K562 (cell line): Measurements from ENCODE around the gene OAT. TPM values are rescaled to one million over a fixed set of nuclear protein-coding genes. Genes with fewer than 3 reads are reported as not detected.
A peak's percentile ranks its signal among the peaks of the same experiment; 100 is the strongest.

Source experiments
- ATAC-seq: fragments of 200-7000 bp; cut with Tn5 transposase; 3 replicates; pipeline ENCODE4 v1.9.1; 2020; ENCODE audit warnings: moderate library complexity
- BruUV-seq: library from RNA; stranded (reverse); fragments of 400-500 nt; replicated peaks from 2 replicates; lab custom pipeline; 2021; lab: Mats Ljungman, UMichigan
- CTCF ChIA-PET: fragments of 300-600 bp; formaldehyde crosslinking; extraction: SDS; loops from one replicate; lab custom pipeline; 2021; ENCODE audit warnings: low intra/inter-chr PET ratio; lab: Yijun Ruan, JAX
- POLR2A ChIA-PET: fragments of 300-600, 350-650 bp; sonication (Branson Sonifier 250); formaldehyde crosslinking; extraction: SDS; loops from one replicate; lab custom pipeline; 2021; ENCODE audit warnings: antibody characterized with exemption, inconsistent platforms; lab: Yijun Ruan, JAX
- DNase-seq, 4 experiments: peaks; one replicate each; pipeline versions ENCODE4 v3.0.0 to v3.0.0-alpha.2; 2011 to 2018; ENCODE audit warnings: low spot score in 3 of 4, mixed read lengths in 3 of 4; ENCODE audit errors: extremely low read depth in 1 of 4
- FAIRE-seq: peaks from 2 replicates; lab custom pipeline; 2011; peaks lifted over from hg19 to GRCh38; lab: Jason Lieb, UNC
- H2AFZ ChIP-seq: 2 replicates; pipeline ENCODE4 v1.6.0; 2011; ENCODE audit warnings: low read depth, low read length, control low read depth, inconsistent platforms
- H3K27ac ChIP-seq: fragments of 200-600 bp; 3 replicates; pipeline ENCODE4 v1.8.0; 2011; ENCODE audit warnings: low read depth, mild to moderate bottlenecking, control low read depth, inconsistent platforms, low read length, moderate library complexity, mixed read lengths; ENCODE audit errors: extremely low read depth
- H3K27me3 ChIP-seq, 2 experiments: fragments of 300-600 bp in 1 of 2; 2 replicates in 1 of 2; 3 replicates in 1 of 2; pipeline versions ENCODE4 v1.6.0 to v1.8.0; 2011; ENCODE audit warnings: inconsistent platforms in 2 of 2, low read length in 2 of 2, mild to moderate bottlenecking in 1 of 2, mixed read lengths in 1 of 2, moderate library complexity in 1 of 2; ENCODE audit not compliant: control insufficient read depth in 2 of 2, insufficient read depth in 2 of 2
- H3K36me3 ChIP-seq: fragments of 300-600 bp; 3 replicates; pipeline ENCODE4 v1.8.0; 2011; ENCODE audit warnings: mild to moderate bottlenecking, low read length, inconsistent platforms; ENCODE audit not compliant: control insufficient read depth, insufficient read depth
- H3K4me1 ChIP-seq, 2 experiments: fragments of 200-600 bp in 1 of 2; replicated peaks in 1 of 2; 2 replicates in 1 of 2; 3 replicates in 1 of 2; pipeline versions ENCODE4 v1.5.1 to v1.8.0; 2011; ENCODE audit warnings: inconsistent platforms in 2 of 2, low read length in 2 of 2, mild to moderate bottlenecking in 1 of 2, mixed read lengths in 1 of 2, moderate library complexity in 1 of 2; ENCODE audit not compliant: control insufficient read depth in 2 of 2, insufficient read depth in 2 of 2
- H3K4me2 ChIP-seq: 2 replicates; pipeline ENCODE4 v1.6.1; 2011; ENCODE audit warnings: low read length, control low read depth, inconsistent platforms, mixed read lengths; ENCODE audit not compliant: insufficient read depth
- H3K4me3 ChIP-seq: fragments of 200-600 bp; sonication (generic), shearing (Covaris generic); 2 replicates; pipeline ENCODE4 v1.5.1; 2016; ENCODE audit warnings: control low read depth, inconsistent platforms
- H3K79me2 ChIP-seq: fragments of 200-600 bp; 3 replicates; pipeline ENCODE4 v1.8.0; 2011; ENCODE audit warnings: low read length, inconsistent platforms; ENCODE audit not compliant: control insufficient read depth, insufficient read depth
- H3K9ac ChIP-seq, 2 experiments: 2 replicates each; pipeline versions ENCODE4 v1.6.0 to v1.6.1; 2011; ENCODE audit warnings: low read depth in 2 of 2, low read length in 2 of 2, control low read depth in 1 of 2, inconsistent platforms in 1 of 2, mild to moderate bottlenecking in 1 of 2, mixed read lengths in 1 of 2; ENCODE audit not compliant: insufficient read depth in 1 of 2
- H3K9me1 ChIP-seq: one replicate; pipeline ENCODE4 v1.6.0; 2011; ENCODE audit warnings: inconsistent platforms, mild to moderate bottlenecking, low read length, moderate library complexity; ENCODE audit not compliant: control insufficient read depth, insufficient read depth
- H3K9me3 ChIP-seq: replicated peaks from 2 replicates; pipeline ENCODE4 v1.5.1; 2011; ENCODE audit warnings: low read depth, low read length, inconsistent platforms; ENCODE audit not compliant: control insufficient read depth, insufficient read depth
- H4K20me1 ChIP-seq: replicated peaks from 2 replicates; pipeline ENCODE4 v1.6.1; 2011; ENCODE audit warnings: low read length, inconsistent platforms, mixed read lengths; ENCODE audit not compliant: control insufficient read depth, insufficient read depth
- BRD4 ChIP-seq: fragments of 200-600 bp; sonication (generic); IDR thresholded peaks from 2 replicates; pipeline ENCODE4 v1.6.1; 2017; ENCODE audit warnings: inconsistent platforms
- GABPA ChIP-seq: fragments of 200-800 bp; sonication (Bioruptor generic); conservative IDR thresholded peaks from 2 replicates; pipeline ENCODE4 v1.6.1; 2016; ENCODE audit warnings: low read depth, missing genetic modification characterization, missing compliant biosample characterization
- TAF1 ChIP-seq: IDR thresholded peaks from 2 replicates; pipeline ENCODE4 v1.6.1; 2011; ENCODE audit warnings: mild to moderate bottlenecking, low read length, moderate library complexity; ENCODE audit not compliant: insufficient read depth, control insufficient read depth, severe bottlenecking; ENCODE audit errors: extremely low read depth
- ZBTB7A ChIP-seq: IDR thresholded peaks from 2 replicates; pipeline ENCODE4 v1.6.1; 2011; ENCODE audit warnings: low read depth, mild to moderate bottlenecking, low read length, moderate library complexity, borderline replicate concordance; ENCODE audit not compliant: control insufficient read depth
- ZNF124 ChIP-seq: sonication (generic); formaldehyde crosslinking; IDR thresholded peaks from 2 replicates; pipeline ENCODE4 v1.8.1; 2022; ENCODE audit warnings: missing genetic modification reagents
- ZSCAN29 ChIP-seq: fragments of 450-650 bp; IDR thresholded peaks from 2 replicates; pipeline ENCODE4 v1.6.1; 2017
- WGBS: fragments of 100-300 bp; shearing (Covaris generic); methylation state at CpG from one replicate; pipeline ENCODE4 v1.1.6; 2016; ENCODE audit warnings: low coverage, mixed read lengths; ENCODE audit not compliant: insufficient coverage; ENCODE audit errors: missing lambda C conversion rate; 5-methylcytosine and 5-hydroxymethylcytosine counted together
- in situ Hi-C: fragments of 300-500 bp; cut with MboI; formaldehyde crosslinking; loops from 4 replicates; pipeline ENCODE4 v1.15.0; 2018; ENCODE audit warnings: inconsistent platforms, mixed read lengths
- intact Hi-C: fragments of 100-400 bp; cut with micrococcal nuclease; formaldehyde crosslinking; loops from 2 replicates; pipeline ENCODE4 v1.14.2; 2022
- polyA plus RNA-seq, 8 experiments: library from polyadenylated mRNA; depleted of rRNA in 4 of 8; stranded (reverse) in 5 of 8; unstranded in 3 of 8; fragments of >200 nt; fragmentation: Nextera tagmentation in 2 of 8; fragmentation: Illumina TruSeq in 1 of 8; extraction: Ambion mirVana in 2 of 8; extraction: Trizol in 1 of 8; gene quantifications; 2 replicates each; pipeline versions ENCODE4 v1.2.1 to v1.2.3, GENCODE V29; 2011 to 2014; ENCODE audit warnings: inconsistent platforms in 1 of 8, missing spikeins in 1 of 8
- total RNA-seq, 7 experiments: library from RNA; depleted of rRNA in 6 of 7; stranded (reverse); fragments of >200 nt in 6 of 7; fragmentation: Illumina TruSeq in 2 of 7; extraction: Trizol in 2 of 7; gene quantifications; 2 replicates each; pipeline versions ENCODE4 v1.2.1 to v1.2.3, GENCODE V29; 2011 to 2021; ENCODE audit warnings: low replicate concordance in 1 of 7
- TF ChIP-seq, protein P1 (sequence below): fragments of 450-650 bp; formaldehyde crosslinking; IDR thresholded peaks from 2 replicates; pipeline ENCODE4 v1.4.0; 2020; ENCODE audit warnings: mild to moderate bottlenecking
- TF ChIP-seq, protein P2 (sequence below): fragments of 250-450 bp; sonication (Bioruptor Pico); IDR thresholded peaks from 2 replicates; pipeline ENCODE4 v1.5.0; 2021; ENCODE audit warnings: mild to moderate bottlenecking, borderline replicate concordance
- TF ChIP-seq, protein P3 (sequence below), 3 experiments: fragments of 200-800 bp in 1 of 3; fragments of 250-450 bp in 1 of 3; fragments of 450-650 bp in 1 of 3; sonication (Bioruptor Pico) in 1 of 3; sonication (Bioruptor generic) in 1 of 3; formaldehyde crosslinking in 1 of 3; IDR thresholded peaks; 2 replicates each; pipeline versions ENCODE4 v1.6.1 to v1.8.0; 2016 to 2022; ENCODE audit warnings: mild to moderate bottlenecking in 2 of 3, missing genetic modification characterization in 2 of 3, missing compliant biosample characterization in 1 of 3, moderate library complexity in 1 of 3

OAT gene
- total and polyA plus RNA-seq, 9 of the 15 experiments (the other 6 are each of a cell fraction or from before 2014, with no cell fraction given) = 100 to 312 (median 163) TPM

DNA sequence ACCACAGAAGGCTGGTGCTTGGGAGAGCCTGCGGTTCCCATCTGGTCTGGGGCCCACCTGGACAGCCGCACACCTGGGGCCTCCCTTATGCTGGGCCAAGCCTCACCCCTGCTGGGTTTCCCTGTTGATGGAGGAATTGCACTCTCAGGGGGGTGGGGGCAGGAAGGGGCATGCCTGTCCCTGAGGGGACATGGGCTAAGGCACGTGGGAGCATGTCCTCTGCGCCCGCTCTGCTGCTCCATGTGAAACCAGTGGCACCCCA, 43.4 kb downstream of the OAT start (continued):
- TF ChIP-seq TAF1 (no peak), ZBTB7A (no peak), ZSCAN29 (no peak)
- TF ChIP-seq, protein P1, sequence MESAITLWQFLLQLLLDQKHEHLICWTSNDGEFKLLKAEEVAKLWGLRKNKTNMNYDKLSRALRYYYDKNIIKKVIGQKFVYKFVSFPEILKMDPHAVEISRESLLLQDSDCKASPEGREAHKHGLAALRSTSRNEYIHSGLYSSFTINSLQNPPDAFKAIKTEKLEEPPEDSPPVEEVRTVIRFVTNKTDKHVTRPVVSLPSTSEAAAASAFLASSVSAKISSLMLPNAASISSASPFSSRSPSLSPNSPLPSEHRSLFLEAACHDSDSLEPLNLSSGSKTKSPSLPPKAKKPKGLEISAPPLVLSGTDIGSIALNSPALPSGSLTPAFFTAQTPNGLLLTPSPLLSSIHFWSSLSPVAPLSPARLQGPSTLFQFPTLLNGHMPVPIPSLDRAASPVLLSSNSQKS (CRISPR knock-in tag) = no peak
- TF ChIP-seq, protein P2, sequence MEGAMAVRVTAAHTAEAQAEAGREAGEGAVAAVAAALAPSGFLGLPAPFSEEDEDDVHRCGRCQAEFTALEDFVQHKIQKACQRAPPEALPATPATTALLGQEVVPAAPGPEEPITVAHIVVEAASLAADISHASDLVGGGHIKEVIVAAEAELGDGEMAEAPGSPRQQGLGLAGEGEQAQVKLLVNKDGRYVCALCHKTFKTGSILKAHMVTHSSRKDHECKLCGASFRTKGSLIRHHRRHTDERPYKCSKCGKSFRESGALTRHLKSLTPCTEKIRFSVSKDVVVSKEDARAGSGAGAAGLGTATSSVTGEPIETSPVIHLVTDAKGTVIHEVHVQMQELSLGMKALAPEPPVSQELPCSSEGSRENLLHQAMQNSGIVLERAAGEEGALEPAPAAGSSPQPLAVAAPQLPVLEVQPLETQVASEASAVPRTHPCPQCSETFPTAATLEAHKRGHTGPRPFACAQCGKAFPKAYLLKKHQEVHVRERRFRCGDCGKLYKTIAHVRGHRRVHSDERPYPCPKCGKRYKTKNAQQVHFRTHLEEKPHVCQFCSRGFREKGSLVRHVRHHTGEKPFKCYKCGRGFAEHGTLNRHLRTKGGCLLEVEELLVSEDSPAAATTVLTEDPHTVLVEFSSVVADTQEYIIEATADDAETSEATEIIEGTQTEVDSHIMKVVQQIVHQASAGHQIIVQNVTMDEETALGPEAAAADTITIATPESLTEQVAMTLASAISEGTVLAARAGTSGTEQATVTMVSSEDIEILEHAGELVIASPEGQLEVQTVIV (CRISPR knock-in tag) = no peak

DNA sequence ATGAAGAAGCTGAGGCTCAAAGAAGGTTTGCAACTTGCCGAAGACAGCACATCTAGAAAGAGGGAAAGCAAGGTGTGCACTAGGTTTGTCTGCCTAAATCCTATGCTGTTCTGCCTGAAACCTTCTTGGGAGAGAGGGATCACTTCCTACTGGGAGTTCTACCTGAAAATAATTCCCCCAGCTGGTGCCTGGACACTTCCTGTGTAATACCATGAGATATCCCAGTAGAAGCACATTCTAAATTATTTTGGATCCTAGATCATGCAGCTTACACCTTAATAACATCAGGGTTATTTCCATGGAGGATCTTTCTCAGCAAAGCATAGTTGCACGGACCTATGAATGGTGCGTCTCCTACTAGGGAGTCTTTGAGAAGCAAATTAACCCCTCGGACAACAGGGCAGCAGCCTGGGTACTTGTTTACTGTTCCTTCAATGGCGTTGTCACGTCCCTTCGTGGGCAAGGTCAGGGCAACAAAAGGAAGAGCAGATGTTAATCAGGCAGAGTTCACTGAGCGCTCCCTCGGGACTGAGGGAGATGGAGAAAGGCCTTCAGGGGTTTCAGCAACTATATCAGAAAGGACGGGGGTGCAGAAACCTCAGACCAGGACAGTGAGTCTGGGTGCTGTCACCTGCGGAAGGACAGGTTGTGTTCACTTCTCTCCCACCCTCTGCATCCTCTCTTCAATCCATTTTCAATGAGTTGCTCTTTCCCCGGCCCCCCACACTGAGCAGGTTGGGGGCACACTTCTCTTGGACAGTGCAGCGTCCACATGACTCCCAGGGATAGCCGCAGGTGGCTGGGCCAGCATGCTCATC, 44.0 kb downstream of the OAT start:
- ATAC-seq = no peak
- Histone ChIP-seq H3K9me1 (no peaks in the 10 kb centered on the region), H4K20me1 (no peaks in the 10 kb centered on the region; the same call in 1 of the 2 replicates), H3K27me3 (peaks cover 3 to 72% of the 10 kb centered on the region in 2 experiments), H3K27ac (no peak overlapping the region), H3K4me1 (no peaks in the 10 kb centered on the region), H3K36me3 (no peaks in the 10 kb centered on the region), H3K9me3 (no peaks in the 10 kb centered on the region), H2AFZ (no peak overlapping the region), H3K4me3 (no peak overlapping the region), H3K4me2 (no peak overlapping the region), H3K79me2 (no peaks in the 10 kb centered on the region), H3K9ac (no peak overlapping the region)
- FAIRE-seq = no peak
- intact Hi-C loops = no loop called here
- CTCF ChIA-PET = no interaction called here
- 0% methylated on average over 14 of the region's 14 CpGs for WGBS
- in situ Hi-C loops = loop anchor here (25.0 kb wide), 1 partner anchor 787 kb away; no protein-coding TSS in a partner anchor
- DNase-seq = no peak
- BruUV-seq = no TSS peak
- POLR2A ChIA-PET = no interaction called here
- TF ChIP-seq GABPA (tag) = peak; percentile 56; the same call in 1 of the 2 replicates
- TF ChIP-seq ZNF124 (CRISPR knock-in tag) = no peak
- no peak for TF ChIP-seq BRD4
- TF ChIP-seq, protein P3, sequence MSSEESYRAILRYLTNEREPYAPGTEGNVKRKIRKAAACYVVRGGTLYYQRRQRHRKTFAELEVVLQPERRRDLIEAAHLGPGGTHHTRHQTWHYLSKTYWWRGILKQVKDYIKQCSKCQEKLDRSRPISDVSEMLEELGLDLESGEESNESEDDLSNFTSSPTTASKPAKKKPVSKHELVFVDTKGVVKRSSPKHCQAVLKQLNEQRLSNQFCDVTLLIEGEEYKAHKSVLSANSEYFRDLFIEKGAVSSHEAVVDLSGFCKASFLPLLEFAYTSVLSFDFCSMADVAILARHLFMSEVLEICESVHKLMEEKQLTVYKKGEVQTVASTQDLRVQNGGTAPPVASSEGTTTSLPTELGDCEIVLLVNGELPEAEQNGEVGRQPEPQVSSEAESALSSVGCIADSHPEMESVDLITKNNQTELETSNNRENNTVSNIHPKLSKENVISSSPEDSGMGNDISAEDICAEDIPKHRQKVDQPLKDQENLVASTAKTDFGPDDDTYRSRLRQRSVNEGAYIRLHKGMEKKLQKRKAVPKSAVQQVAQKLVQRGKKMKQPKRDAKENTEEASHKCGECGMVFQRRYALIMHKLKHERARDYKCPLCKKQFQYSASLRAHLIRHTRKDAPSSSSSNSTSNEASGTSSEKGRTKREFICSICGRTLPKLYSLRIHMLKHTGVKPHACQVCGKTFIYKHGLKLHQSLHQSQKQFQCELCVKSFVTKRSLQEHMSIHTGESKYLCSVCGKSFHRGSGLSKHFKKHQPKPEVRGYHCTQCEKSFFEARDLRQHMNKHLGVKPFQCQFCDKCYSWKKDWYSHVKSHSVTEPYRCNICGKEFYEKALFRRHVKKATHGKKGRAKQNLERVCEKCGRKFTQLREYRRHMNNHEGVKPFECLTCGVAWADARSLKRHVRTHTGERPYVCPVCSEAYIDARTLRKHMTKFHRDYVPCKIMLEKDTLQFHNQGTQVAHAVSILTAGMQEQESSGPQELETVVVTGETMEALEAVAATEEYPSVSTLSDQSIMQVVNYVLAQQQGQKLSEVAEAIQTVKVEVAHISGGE (CRISPR knock-in tag; IDR thresholded peaks at IDR 0.05) = peak in 1 of 3 experiments; percentile 62; a peak in 3 of 6 replicates
